GM21619 (cell line): Measurements from ENCODE around the gene HOXD9.

Source experiments
- ATAC-seq: cut with Tn5 transposase; IDR thresholded peaks from one replicate; pipeline ENCODE4 v1.9.1; 2021; ENCODE audit not compliant: unreplicated experiment

Gene HOXD9

GRCh38 chr2:176085861-176086771 is 36.4 kb upstream of the HOXD9 start:
- no peak for ATAC-seq

GRCh38 chr2:176087330-176088047 is 35.0 kb upstream of the HOXD9 start:
- no peak for ATAC-seq

DNA sequence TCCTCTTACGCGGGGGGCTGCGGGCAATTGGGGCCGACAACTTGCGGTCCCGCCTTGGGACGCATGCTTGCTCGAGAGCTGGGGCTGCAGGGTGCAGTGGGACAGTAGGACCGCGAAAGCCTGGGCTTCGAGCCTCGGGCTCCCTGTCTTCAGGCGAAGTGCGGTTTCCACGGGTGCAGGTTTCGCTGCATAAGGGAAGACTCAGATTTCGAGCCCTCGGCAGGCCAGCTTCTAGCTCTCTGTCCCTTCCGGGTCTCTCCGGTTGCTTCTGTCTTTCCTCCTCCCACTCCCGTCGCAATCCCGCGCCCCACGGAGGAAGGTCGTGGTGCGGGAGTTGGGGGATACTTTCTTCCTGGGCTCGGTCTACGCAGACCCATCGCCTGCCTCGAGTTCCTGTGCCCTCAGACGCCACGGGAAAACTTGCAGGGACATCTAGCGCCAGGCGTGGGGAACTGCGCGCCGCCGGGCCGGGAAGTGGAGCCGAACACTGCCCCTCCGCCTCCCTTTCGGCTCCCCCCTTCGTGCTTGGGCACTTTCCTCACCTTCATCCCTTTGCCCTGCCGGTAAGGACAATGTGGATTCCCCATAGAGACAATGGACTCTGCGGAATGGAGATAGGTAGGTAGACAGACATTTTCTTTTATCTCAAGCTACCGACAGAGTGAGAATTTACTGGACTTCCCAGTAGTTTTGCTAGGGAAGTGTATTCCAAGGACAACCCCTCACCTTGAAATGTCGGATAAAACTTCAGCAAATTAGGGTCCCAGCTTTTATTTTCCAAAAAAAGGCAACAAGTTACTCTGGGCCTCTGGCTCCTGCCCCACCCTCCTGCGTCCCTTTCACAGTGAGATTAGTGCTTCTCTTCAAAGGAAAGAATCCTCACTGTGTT is 34.2 kb upstream of the HOXD9 start:
- no peak for ATAC-seq

DNA sequence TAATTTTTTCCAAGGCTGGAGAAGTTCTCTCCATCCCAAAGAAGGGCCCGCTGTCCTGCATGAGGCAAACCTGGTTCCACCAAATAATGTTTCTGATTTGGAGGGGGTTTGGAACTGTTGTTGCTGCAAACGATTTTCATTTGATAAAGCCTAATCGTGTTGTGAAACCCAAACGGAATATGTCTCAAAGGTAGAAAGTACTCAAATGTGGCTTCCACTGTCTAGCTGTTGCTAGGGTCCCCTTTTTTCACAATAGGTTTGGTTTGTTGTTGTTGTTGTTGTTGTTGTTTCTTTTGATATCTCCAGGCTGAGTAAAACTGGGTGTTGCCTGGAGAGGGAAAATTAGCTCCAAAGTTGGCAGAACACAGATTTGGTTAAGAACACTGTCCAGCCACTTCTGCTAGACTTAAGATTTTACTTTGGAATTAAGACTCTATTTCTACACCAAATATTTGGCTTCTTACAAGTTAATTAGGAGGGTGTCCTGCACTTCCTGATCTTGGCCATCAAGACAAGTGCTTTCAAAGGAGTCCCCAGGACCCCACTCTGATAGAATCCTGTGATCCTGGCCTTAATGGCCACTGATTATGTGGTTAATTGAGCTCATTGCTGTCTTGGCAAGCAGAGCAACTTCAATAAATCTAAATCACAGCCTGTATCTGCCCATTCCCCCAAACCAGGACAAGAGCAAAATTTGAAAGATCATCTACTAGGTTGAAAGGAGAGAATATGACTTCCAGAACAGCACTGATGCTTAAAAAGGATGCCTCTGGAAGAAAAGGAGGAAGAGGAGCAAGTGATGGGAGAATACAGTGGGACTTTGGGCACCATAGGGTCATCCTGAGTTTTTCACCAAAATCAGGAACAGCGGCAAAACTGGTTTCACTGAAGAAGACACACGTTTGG is 33.3 kb upstream of the HOXD9 start:
- no peak for ATAC-seq

DNA sequence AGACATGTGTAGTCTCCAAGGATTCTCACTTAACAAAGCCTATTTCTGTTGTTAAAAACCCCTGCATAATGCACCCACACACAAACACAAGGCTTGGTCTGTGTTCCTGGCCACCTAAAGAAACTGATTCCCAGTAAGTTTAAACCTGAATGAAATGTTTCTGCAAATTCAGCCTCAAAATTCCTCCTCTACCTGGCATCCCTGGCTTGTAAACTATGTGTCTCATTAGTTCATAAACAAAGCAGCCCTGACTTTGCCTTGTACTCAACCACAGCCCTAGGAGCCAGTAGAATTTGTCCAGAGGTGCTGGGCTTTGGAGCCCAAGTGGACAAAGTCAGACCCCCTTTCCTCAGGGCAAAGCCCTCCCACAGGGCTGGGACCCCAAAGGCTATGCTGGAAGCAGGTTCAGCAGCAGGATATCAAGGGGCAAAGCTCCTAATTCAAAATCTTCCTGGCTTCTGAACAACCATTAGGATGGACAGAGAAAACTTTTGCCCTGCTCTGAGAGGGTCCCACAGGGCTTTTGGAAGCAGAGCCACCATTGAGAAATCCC is 32.6 kb upstream of the HOXD9 start:
- no peak for ATAC-seq

GRCh38 chr2:176090862-176091261 is 31.7 kb upstream of the HOXD9 start:
- no peak for ATAC-seq

DNA sequence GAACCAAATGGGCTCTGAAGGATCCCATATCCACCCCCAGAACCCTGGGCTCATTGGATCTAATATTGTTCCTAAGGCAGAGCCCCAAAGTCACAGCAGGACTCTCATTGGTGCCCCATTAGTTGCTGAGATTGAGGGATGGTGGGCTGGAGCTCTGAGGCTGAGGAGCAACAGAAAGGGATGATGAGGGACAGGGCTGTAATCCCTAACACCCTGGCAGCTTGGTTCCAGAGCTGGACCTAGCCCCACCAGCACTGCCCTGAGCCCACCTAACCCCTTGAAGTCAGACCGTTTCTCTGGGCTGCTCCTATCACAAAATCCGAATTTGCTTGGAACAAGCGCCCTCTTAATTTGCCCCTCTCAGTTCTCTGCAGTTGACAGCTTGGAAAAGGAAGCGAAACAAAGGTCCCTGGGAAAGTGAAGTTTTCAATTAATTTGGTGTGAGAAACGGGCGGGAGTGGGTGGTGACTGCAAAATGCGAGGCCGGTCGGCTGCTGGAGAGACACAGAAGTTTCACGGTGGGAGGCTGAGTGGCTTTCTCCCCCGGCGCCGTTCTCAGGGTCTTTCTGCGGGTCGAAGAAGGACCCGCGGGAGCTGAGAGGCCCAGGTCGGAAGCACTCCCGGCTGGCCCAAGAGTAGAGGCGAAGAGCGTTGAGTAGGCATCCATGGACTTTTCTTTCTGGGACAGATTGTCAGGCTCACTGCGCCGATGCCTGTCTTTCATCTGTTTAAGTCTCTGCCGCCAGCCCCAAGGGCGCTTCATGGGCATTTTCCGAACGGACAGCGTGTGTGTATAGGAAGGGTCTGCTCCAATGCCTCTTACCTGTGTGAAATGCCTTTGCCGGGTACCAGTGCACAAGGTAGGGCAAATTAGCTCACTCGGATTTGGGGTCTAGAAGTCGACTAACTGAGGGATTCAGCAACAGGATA is 30.9 kb upstream of the HOXD9 start:
- no peak for ATAC-seq

GRCh38 chr2:176092270-176093144 is 30.0 kb upstream of the HOXD9 start, which contains the start of gene HOXD13:
TSS of gene HOXD13 (plus strand) at chr2:176092721. CDS start at chr2:176092891, 170 bp downstream.
- ATAC-seq = no peak

DNA sequence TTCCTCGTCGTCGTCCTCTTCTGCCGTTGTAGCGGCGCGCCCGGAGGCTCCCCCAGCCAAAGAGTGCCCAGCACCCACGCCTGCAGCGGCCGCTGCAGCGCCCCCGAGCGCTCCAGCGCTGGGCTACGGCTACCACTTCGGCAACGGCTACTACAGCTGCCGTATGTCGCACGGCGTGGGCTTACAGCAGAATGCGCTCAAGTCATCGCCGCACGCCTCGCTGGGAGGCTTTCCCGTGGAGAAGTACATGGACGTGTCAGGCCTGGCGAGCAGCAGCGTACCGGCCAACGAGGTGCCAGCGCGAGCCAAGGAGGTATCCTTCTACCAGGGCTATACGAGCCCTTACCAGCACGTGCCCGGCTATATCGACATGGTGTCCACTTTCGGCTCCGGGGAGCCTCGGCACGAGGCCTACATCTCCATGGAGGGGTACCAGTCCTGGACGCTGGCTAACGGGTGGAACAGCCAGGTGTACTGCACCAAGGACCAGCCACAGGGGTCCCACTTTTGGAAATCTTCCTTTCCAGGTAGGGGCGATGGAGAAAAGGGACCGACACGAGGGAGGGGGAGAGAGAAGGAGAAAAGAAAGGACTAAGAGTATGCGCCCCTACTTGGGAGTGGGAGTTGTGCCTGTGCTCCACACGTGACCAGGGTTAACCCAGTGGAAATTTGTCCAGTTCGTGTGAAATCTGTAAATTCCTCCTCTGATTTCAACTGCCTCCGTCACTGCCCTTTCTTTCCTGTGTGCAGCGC is 29.2 kb upstream of the HOXD9 start:
- no peak for ATAC-seq

DNA sequence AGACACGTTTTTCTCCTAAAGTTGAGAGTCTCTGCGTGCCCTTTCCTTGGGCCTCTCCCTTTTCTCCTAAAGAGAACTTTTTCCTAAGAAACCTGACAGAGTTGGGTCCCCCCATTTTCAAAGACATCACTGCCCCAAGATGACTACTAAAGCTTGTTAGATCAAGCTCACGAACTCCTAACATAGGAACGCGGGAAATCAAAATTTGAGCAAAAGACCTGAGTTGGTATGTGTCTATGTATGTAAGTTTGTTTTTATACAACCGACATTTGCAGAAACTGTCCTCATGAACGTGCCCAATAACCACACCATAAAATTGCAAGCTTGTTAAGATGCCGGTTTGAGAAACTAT is 28.6 kb upstream of the HOXD9 start:
- no peak for ATAC-seq

DNA sequence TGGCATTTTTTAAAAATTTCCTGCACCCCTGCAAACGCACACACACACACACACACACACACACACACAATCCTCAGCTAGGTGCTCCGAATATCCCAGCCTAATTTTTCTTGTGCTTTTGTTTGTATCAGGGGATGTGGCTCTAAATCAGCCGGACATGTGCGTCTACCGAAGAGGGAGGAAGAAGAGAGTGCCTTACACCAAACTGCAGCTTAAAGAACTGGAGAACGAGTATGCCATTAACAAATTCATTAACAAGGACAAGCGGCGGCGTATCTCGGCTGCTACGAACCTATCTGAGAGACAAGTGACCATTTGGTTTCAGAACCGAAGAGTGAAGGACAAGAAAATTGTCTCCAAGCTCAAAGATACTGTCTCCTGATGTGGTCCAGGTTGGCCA is 28.2 kb upstream of the HOXD9 start:
- no peak for ATAC-seq

- ATAC-seq = no peak
These were observed 27.1 kb upstream of the HOXD9 start for GRCh38 chr2:176095421-176095820.

GRCh38 chr2:176096243-176096985 is 26.1 kb upstream of the HOXD9 start:
- ATAC-seq = no peak

DNA sequence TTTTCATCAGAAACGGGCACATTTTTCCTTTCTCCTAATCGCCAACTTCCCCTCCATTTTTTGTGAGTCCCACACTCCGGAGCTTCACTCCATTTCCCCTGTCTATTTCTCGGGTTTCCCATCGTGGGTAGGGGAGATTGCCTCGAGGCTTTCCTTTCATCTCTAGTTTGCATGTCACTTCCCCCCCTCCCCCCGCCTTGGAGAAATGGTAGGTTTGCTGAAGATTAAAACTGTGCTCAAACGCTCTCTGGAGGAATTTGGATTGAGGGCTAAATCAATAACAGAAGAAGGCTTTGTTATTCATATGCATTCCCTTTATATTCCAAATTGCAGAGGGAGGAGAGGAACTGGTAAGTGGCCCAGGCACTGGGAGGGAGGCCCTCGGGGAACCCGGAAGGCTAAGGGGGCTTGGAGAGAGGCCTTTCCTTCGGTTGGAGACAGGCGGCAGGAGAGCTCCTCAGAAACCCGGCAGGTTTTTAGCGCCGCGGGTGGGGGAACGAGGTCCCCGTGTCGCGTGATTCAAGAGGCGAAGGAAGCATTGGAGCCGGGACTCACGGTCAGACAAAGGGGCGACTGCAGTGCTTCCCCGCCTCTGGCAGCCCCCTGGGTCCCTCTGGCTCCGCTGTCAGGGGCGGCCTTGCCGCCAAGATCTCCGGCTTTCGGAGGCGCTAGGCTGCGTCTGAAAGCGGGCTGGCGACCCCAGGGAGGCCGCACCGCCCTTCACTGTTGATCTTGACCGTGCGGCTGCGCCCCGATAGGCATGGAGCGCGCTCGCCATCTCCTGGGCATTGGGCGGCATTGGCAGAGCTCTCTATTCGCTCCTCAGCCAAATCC is 25.3 kb upstream of the HOXD9 start:
- ATAC-seq = peak; percentile 90

DNA sequence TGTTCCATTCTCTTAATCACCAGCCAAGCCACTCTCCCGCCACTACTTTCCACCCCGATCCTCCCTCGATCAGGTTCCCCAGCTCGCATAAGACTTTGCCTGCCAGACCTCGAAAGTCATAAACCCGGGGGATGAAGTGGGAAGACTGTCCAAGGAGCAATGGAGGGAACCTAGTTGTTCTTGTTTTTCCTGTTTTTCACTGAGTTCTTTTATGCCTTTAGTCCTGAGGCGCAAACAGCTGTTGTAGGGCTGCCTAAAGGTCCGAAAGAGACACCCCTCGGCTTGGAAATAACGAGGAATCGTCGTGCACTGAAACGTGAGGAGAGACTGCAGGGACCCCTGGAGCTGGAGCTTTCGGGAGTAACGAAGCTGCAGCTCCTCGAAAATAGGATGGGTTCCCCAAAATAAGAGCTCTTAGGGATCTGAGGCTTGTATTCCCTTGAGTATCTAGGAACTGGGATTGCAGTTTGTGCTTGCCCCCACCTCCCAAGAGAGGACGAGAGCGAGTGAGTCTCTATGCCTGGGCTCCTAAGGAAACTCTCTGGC is 24.6 kb upstream of the HOXD9 start:
- no peak for ATAC-seq
